IPS-11a (cell line): ENCODE measurements around the gene KCTD16.

Experiments
- H3K4me3 ChIP-seq: one replicate; pipeline ENCODE4 v1.5.1; 2013; ENCODE audit warnings: low read depth, low read length, control low read depth

KCTD16 gene

GRCh38 chr5:144451187-144451973 is 280.7 kb downstream of the KCTD16 start:
- H3K4me3 ChIP-seq: no peak overlapping the region

GRCh38 chr5:144453753-144454152 is 283.1 kb downstream of the KCTD16 start:
- H3K4me3 ChIP-seq: no peak overlapping the region

- no peak overlapping the region for H3K4me3 ChIP-seq
Observed at GRCh38 chr5:144457160-144457559, 286.5 kb downstream of the KCTD16 start.

- H3K4me3 ChIP-seq: no peak overlapping the region
Observed at GRCh38 chr5:144458216-144458615, 287.5 kb downstream of the KCTD16 start.

GRCh38 chr5:144460600-144460999 is 289.9 kb downstream of the KCTD16 start:
- no peak overlapping the region for H3K4me3 ChIP-seq

- H3K4me3 ChIP-seq: no peak overlapping the region
Observed at GRCh38 chr5:144462577-144462976, 291.9 kb downstream of the KCTD16 start.

GRCh38 chr5:144463481-144464223 is 293.0 kb downstream of the KCTD16 start:
- H3K4me3 ChIP-seq: no peak overlapping the region

- no peak overlapping the region for H3K4me3 ChIP-seq
Observed at GRCh38 chr5:144464306-144464705, 293.6 kb downstream of the KCTD16 start.

- no peak overlapping the region for H3K4me3 ChIP-seq
Observed at GRCh38 chr5:144465441-144465840, 294.8 kb downstream of the KCTD16 start.

- no peak overlapping the region for H3K4me3 ChIP-seq
Observed at GRCh38 chr5:144467792-144468191, 297.1 kb downstream of the KCTD16 start.

- no peak overlapping the region for H3K4me3 ChIP-seq
Observed at GRCh38 chr5:144468571-144468970, 297.9 kb downstream of the KCTD16 start.

- no peak overlapping the region for H3K4me3 ChIP-seq
Observed at GRCh38 chr5:144469106-144469505, 298.4 kb downstream of the KCTD16 start.

- no peak overlapping the region for H3K4me3 ChIP-seq
Observed at GRCh38 chr5:144472221-144472620, 301.5 kb downstream of the KCTD16 start.

- no peak overlapping the region for H3K4me3 ChIP-seq
Observed at GRCh38 chr5:144473650-144474049, 303.0 kb downstream of the KCTD16 start.

GRCh38 chr5:144478565-144478964 is 307.9 kb downstream of the KCTD16 start:
- no peak overlapping the region for H3K4me3 ChIP-seq

- H3K4me3 ChIP-seq: no peak overlapping the region
Observed at GRCh38 chr5:144481861-144482260, 311.2 kb downstream of the KCTD16 start.

- H3K4me3 ChIP-seq: no peak overlapping the region
Observed at GRCh38 chr5:144484124-144484897, 313.6 kb downstream of the KCTD16 start.

GRCh38 chr5:144485540-144485939 is 314.9 kb downstream of the KCTD16 start:
- H3K4me3 ChIP-seq: no peak overlapping the region

- H3K4me3 ChIP-seq: no peak overlapping the region
Observed at GRCh38 chr5:144487207-144487606, 316.5 kb downstream of the KCTD16 start.

- no peak overlapping the region for H3K4me3 ChIP-seq
Observed at GRCh38 chr5:144487761-144488160, 317.1 kb downstream of the KCTD16 start.

- no peak overlapping the region for H3K4me3 ChIP-seq
Observed at GRCh38 chr5:144503123-144503522, 332.4 kb downstream of the KCTD16 start.
